GM21576 (cell line): Measurements from ENCODE around the gene GPS2.

Experiments
- ATAC-seq: cut with Tn5 transposase; IDR thresholded peaks from one replicate; pipeline ENCODE4 v1.9.1; 2021; ENCODE audit warnings: mild to moderate bottlenecking, moderate library complexity; ENCODE audit not compliant: unreplicated experiment

Gene GPS2

GRCh38 chr17:7293816-7294613 is 21.1 kb downstream of the GPS2 start:
- no peak for ATAC-seq

GRCh38 chr17:7293159-7293558 is 22.0 kb downstream of the GPS2 start:
- no peak for ATAC-seq

GRCh38 chr17:7292729-7293128 is 22.4 kb downstream of the GPS2 start:
- ATAC-seq = no peak

GRCh38 chr17:7292194-7292593 is 23.0 kb downstream of the GPS2 start:
- no peak for ATAC-seq

GRCh38 chr17:7290685-7291084 is 24.5 kb downstream of the GPS2 start:
- ATAC-seq = no peak

- ATAC-seq = no peak
Measured at GRCh38 chr17:7290166-7290565, 25.0 kb downstream of the GPS2 start.

- ATAC-seq = no peak
Measured at GRCh38 chr17:7289256-7290032, 25.7 kb downstream of the GPS2 start.

GRCh38 chr17:7285679-7286078 is 29.5 kb downstream of the GPS2 start:
- ATAC-seq = no peak

- ATAC-seq = no peak
Measured at GRCh38 chr17:7284911-7285310, 30.2 kb downstream of the GPS2 start.

GRCh38 chr17:7283471-7284216 is 31.5 kb downstream of the GPS2 start:
- no peak for ATAC-seq

- ATAC-seq = no peak
Measured at GRCh38 chr17:7282752-7283321, 32.3 kb downstream of the GPS2 start.

GRCh38 chr17:7281953-7282751 is 33.0 kb downstream of the GPS2 start:
- ATAC-seq = no peak

- ATAC-seq = peak; percentile 59
Measured at GRCh38 chr17:7281074-7281952, 33.8 kb downstream of the GPS2 start, which contains the start of gene SLC2A4. TSS of gene SLC2A4 (plus strand) at chr17:7281718. CDS start at chr17:7281935, 217 bp downstream.

- no peak for ATAC-seq
Measured at GRCh38 chr17:7280519-7281073, 34.6 kb downstream of the GPS2 start.

GRCh38 chr17:7279448-7279847 is 35.7 kb downstream of the GPS2 start:
- no peak for ATAC-seq

- ATAC-seq = no peak
Measured at GRCh38 chr17:7266784-7267183, 48.4 kb downstream of the GPS2 start.

- no peak for ATAC-seq
Measured at GRCh38 chr17:7263801-7264078, 51.4 kb downstream of the GPS2 start.

- no peak for ATAC-seq
Measured at GRCh38 chr17:7262935-7263800, 52.0 kb downstream of the GPS2 start.
